SH-SY5Y (cell line): Measurements from ENCODE around the gene WDR54.

Experiments used
- GATA2 ChIP-seq: IDR thresholded peaks from 2 replicates; pipeline ENCODE4 v1.6.1; 2011; ENCODE audit warnings: mild to moderate bottlenecking, low read depth, low read length
- GATA3 ChIP-seq: IDR thresholded peaks from 2 replicates; pipeline ENCODE4 v1.6.1; 2011; ENCODE audit warnings: low read depth, mild to moderate bottlenecking, low read length, moderate library complexity

DNA sequence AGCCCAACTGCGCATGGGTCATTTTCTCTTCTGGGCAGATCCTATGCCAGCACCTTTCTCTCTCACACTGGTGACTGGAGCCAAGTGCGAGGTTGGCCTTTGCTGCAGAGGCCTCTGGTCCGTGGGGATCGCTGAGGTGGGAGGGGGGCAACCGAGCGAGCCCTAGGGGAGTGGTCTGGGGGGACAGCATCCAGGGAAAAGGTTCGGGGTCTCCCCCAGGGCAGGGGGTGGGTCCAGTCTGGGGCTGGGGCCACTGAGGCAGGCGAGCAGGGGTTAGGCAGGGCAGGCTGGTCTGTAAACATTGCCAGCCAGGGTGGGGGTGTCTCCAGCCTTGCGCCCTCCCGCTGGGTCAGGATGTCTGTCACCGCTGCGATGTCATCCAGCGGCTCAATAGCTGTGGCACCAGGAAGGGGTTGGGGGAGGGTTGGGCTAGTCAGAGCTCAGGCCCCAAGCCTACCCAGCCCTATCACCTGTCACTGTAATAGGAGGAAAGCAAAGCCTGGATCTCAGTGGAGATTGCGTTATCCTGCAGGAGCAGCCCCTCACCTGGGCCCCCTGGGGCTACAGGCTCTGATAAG, 4.7 kb downstream of the WDR54 start:
- TF ChIP-seq GATA2: no peak
- no peak for TF ChIP-seq GATA3
